Heart left ventricle (tissue), 16 donors: Measurements from ENCODE around the gene BIVM. TPM values are rescaled to one million over a fixed set of nuclear protein-coding genes. Genes with fewer than 3 reads are reported as not detected.

ENCODE experiments used
- ATAC-seq, 4 donors: fragments of 200-7000 bp; cut with Tn5 transposase; one replicate each; pipeline ENCODE4 v1.9.1; 2020 to 2022; ENCODE audit warnings: moderate library complexity in 4 of 4, mild to moderate bottlenecking in 3 of 4, moderate number of reproducible peaks in 1 of 4
- DNase-seq, 5 donors: peaks; one replicate each; pipeline ENCODE4 v3.0.0-alpha.2; 2020
- H3K27ac ChIP-seq, 12 donors: fragments of 200-600 bp; sonication (generic) in 4 of 12; one replicate each; pipeline versions ENCODE4 v1.5.0 to v1.8.0; 2016 to 2022; ENCODE audit warnings: mild to moderate bottlenecking in 2 of 12
- H3K27me3 ChIP-seq, 9 donors: fragments of 200-600 bp; sonication (generic) in 2 of 9; one replicate each; pipeline versions ENCODE4 v1.5.1 to v1.8.0; 2016 to 2022; ENCODE audit warnings: mild to moderate bottlenecking in 3 of 9
- H3K36me3 ChIP-seq, 9 donors: fragments of 200-600 bp; sonication (generic) in 2 of 9; one replicate each; pipeline versions ENCODE4 v1.5.0 to v1.8.0; 2018 to 2022; ENCODE audit warnings: mild to moderate bottlenecking in 2 of 9
- H3K4me1 ChIP-seq, 12 donors: fragments of 200-600 bp; sonication (generic) in 4 of 12; one replicate each; pipeline versions ENCODE4 v1.5.0 to v1.8.0; 2016 to 2022; ENCODE audit warnings: mild to moderate bottlenecking in 3 of 12
- H3K4me3 ChIP-seq, 12 donors: fragments of 200-600 bp; sonication (generic) in 4 of 12; one replicate each; pipeline versions ENCODE4 v1.5.0 to v1.8.0; 2017 to 2022; ENCODE audit warnings: mild to moderate bottlenecking in 9 of 12, moderate library complexity in 4 of 12
- H3K9me3 ChIP-seq, 12 donors: fragments of 200-600 bp; sonication (generic) in 4 of 12; one replicate each; pipeline versions ENCODE4 v1.5.0 to v1.8.0; 2016 to 2022; ENCODE audit warnings: mild to moderate bottlenecking in 1 of 12
- CTCF ChIP-seq, 12 donors: fragments of 200-600 bp; sonication (generic) in 4 of 12; IDR thresholded peaks; one replicate each; pipeline versions ENCODE4 v1.5.0 to v1.8.0; 2018 to 2022; ENCODE audit warnings: antibody characterized with exemption in 12 of 12, mild to moderate bottlenecking in 5 of 12
- POLR2A ChIP-seq, 2 donors: fragments of 450-650 bp; IDR thresholded peaks; one replicate each; pipeline ENCODE4 v1.6.1; 2017; ENCODE audit warnings: antibody characterized with exemption in 2 of 2, mild to moderate bottlenecking in 2 of 2, moderate library complexity in 2 of 2
- WGBS, 4 donors: extraction: QIAGEN DNeasy Blood & Tissue Kit in 2 of 4; methylation state at CpG; one replicate each; pipeline versions ENCODE4 v1.1.5 to v1.1.7; 2013 to 2018; 5-methylcytosine and 5-hydroxymethylcytosine counted together
- intact Hi-C, 10 donors: fragments of 100-400 bp; cut with DNase I; formaldehyde crosslinking; loops; one replicate each; pipeline versions ENCODE4 v1.11.1 to v1.14.2; 2022
- polyA plus RNA-seq, 2 donors: library from polyadenylated mRNA; stranded (reverse); fragments of 200-250 nt; gene quantifications; one replicate each; pipeline ENCODE4 v1.2.3, GENCODE V29; 2013
- total RNA-seq, 9 donors: library from RNA; depleted of rRNA in 2 of 9; stranded (reverse); fragments of >200 nt in 2 of 9; fragmentation: NEBNext Ultra II Directional in 3 of 9; extraction: Animal tissue kit (Norgen Biotek cat#: 25700) in 3 of 9; gene quantifications; one replicate each; pipeline versions ENCODE4 v1.1.0 to v1.2.4, GENCODE V29; 2016 to 2023
- donor health status: ischemic (EF 13 %, LVEDD 7.1; RV severe dilation, severe dysfunction).
- donor health status: healthy with polysubstance abuse.
- donor health status: DM: no; HTN: yes; CAD: no.
- donor health status: DM: no; HTN: no; CAD: no.
- donor health status: ischemic (EF 25% LVEDD 6.9; RV normal size, moderate dysfunction).
- donor health status: ischemic (EF 25% LVEDD 5.7; RV mildly dilated, moderate dysfunction).
- donor health status: healthy.
- donor health status: DM: yes; HTN: yes; CAD: no.
- donor health status: ischemic (EF 35%, LVEDD 5.7; RV mildly dilated, moderate dysfunction).
- donor health status: nonischemic (EF 11% LVEDD 7.7; RV severe dilation, severe dysfunction).
- donor health status: DM: yes; HTN: yes; CAD: no.
- donor health status: PGD.
- donor health status: ischemic (EF 29% LVEDD 5.4; RV normal size, mild dysfunction).
- donor health status: nonischemic (EF 23%, LVEDD 6.1; RV moderate dilation, normal function).

Gene BIVM
- total and polyA plus RNA-seq, 11 donors: 10.3 to 35.7 (median 24.5) TPM

GRCh38 chr13:102814793-102815192 lies 15.9 kb downstream of the BIVM start:
- intact Hi-C loops: no loop called here
- H3K9me3 ChIP-seq: peaks cover 0 to 19% (median 3%) of the 10 kb centered on the region in 12 donors
- no peak overlapping the region for H3K4me3 ChIP-seq
- TF ChIP-seq POLR2A (IDR thresholded peaks at IDR 0.05): no peak
- peaks cover 0 to 61% (median 30%) of the 10 kb centered on the region in 9 donors for H3K36me3 ChIP-seq
- no peak overlapping the region for H3K27ac ChIP-seq
- no peak for DNase-seq
- H3K27me3 ChIP-seq: no peaks in the 10 kb centered on the region
- WGBS, 4 donors: 82 to 90% (median 86%) methylated on average over 6 of the region's 6 CpGs
- no peak for ATAC-seq
- peaks cover 0 to 28% (median 10%) of the 10 kb centered on the region in 12 donors for H3K4me1 ChIP-seq

- ATAC-seq (no peak), DNase-seq (no peak)
- Histone ChIP-seq H3K9me3 (peaks cover 0 to 14% (median 3%) of the 10 kb centered on the region in 12 donors), H3K36me3 (peaks cover 0 to 69% (median 32%) of the 10 kb centered on the region in 9 donors), H3K4me1 (peaks cover 0 to 28% (median 10%) of the 10 kb centered on the region in 12 donors), H3K27me3 (no peaks in the 10 kb centered on the region), H3K4me3 (no peak overlapping the region), H3K27ac (no peak overlapping the region)
- 74 to 81% (median 79%) methylated on average over 5 of the region's 5 CpGs for WGBS, 4 donors
- TF ChIP-seq CTCF (IDR thresholded peaks at IDR 0.05) (no peak), POLR2A (IDR thresholded peaks at IDR 0.05) (no peak)
- intact Hi-C loops: no loop called here
Observed at GRCh38 chr13:102815788-102816187, 16.9 kb downstream of the BIVM start.

- Histone ChIP-seq H3K27ac (no peak overlapping the region), H3K9me3 (peaks cover 0 to 5% (median 0%) of the 10 kb centered on the region in 12 donors), H3K4me3 (no peak overlapping the region), H3K4me1 (peaks cover 0 to 28% (median 10%) of the 10 kb centered on the region in 12 donors), H3K27me3 (no peaks in the 10 kb centered on the region), H3K36me3 (peaks cover 0 to 69% (median 37%) of the 10 kb centered on the region in 9 donors)
- DNase-seq (no peak), ATAC-seq (no peak)
- TF ChIP-seq POLR2A (IDR thresholded peaks at IDR 0.05) (no peak), CTCF (IDR thresholded peaks at IDR 0.05) (no peak)
- WGBS, 4 donors: 90 to 93% (median 92%) methylated on average over 4 of the region's 4 CpGs
- intact Hi-C loops: no loop called here
Observed at GRCh38 chr13:102816708-102817107, 17.8 kb downstream of the BIVM start.

- peaks cover 0 to 26% (median 10%) of the 10 kb centered on the region in 12 donors for H3K4me1 ChIP-seq
- 63 to 74% (median 72%) methylated on average over 1 of the region's 1 CpG for WGBS, 4 donors
- no peak overlapping the region for H3K27ac ChIP-seq
- intact Hi-C loops: no loop called here
- DNase-seq: no peak
- no peak for ATAC-seq
- peaks cover 0 to 69% (median 42%) of the 10 kb centered on the region in 9 donors for H3K36me3 ChIP-seq
- no peak overlapping the region for H3K4me3 ChIP-seq
- H3K27me3 ChIP-seq: no peaks in the 10 kb centered on the region
- H3K9me3 ChIP-seq: no peaks in the 10 kb centered on the region
- TF ChIP-seq POLR2A (IDR thresholded peaks at IDR 0.05) (no peak), CTCF (IDR thresholded peaks at IDR 0.05) (no peak)
Observed at GRCh38 chr13:102817241-102817640, 18.3 kb downstream of the BIVM start.

- H3K27me3 ChIP-seq: no peaks in the 10 kb centered on the region
- peaks cover 0 to under 1% (median 0%) of the 10 kb centered on the region in 12 donors for H3K9me3 ChIP-seq
- no peak overlapping the region for H3K4me3 ChIP-seq
- intact Hi-C loops: no loop called here
- no peak overlapping the region for H3K27ac ChIP-seq
- TF ChIP-seq POLR2A (IDR thresholded peaks at IDR 0.05) (no peak), CTCF (IDR thresholded peaks at IDR 0.05) (no peak)
- ATAC-seq: no peak
- peaks cover 0 to 75% (median 49%) of the 10 kb centered on the region in 9 donors for H3K36me3 ChIP-seq
- H3K4me1 ChIP-seq: peaks cover 0 to 20% (median 7%) of the 10 kb centered on the region in 12 donors
- no peak for DNase-seq
Observed at GRCh38 chr13:102817907-102818306, 19.0 kb downstream of the BIVM start.
